A673 (cell line): ENCODE data around the gene EXOC6B.

Source experiments
- CTCF ChIP-seq: fragments of 300-800, 200-600 bp; sonication (generic); conservative IDR thresholded peaks from 2 replicates; pipeline ENCODE4 v1.5.1; 2017; ENCODE audit warnings: low read depth, mild to moderate bottlenecking, antibody characterized with exemption, low read length, moderate library complexity, mixed read lengths
- EZH2 ChIP-seq: fragments of 200-600 bp; sonication (generic); IDR thresholded peaks from 2 replicates; pipeline ENCODE4 v1.6.1; 2017; ENCODE audit warnings: borderline replicate concordance, low read depth, mild to moderate bottlenecking, mixed read lengths, antibody characterized with exemption, low read length; ENCODE audit not compliant: poor library complexity, severe bottlenecking

GRCh38 chr2:72734432-72734831 lies 91.4 kb downstream of the EXOC6B start:
- TF ChIP-seq CTCF (no peak), EZH2 (no peak)
